ENCODE data around the gene RHEX. TPM values are rescaled to one million over a fixed set of nuclear protein-coding genes. Genes with fewer than 3 reads are reported as not detected.

Gene RHEX
- total RNA-seq, 1 experiment from 2014 or later, result not detected

- DNase-seq (ENCODE audit: low spot score), result no peak
These were observed 63.4 kb downstream of the RHEX start for GRCh38 chr1:206116191-206116872.

GRCh38 chr1:206116873-206117150 is 63.8 kb downstream of the RHEX start:
- DNase-seq (ENCODE audit: low spot score), result no peak

GRCh38 chr1:206117151-206117948 is 64.4 kb downstream of the RHEX start, which contains the start of gene AVPR1B:
AVPR1B (minus strand) TSS chr1:206117388; CDS start chr1:206116890, 498 bp downstream.
- no peak for DNase-seq (ENCODE audit: low spot score)

- no peak for DNase-seq (ENCODE audit: low spot score)
These were observed 67.4 kb downstream of the RHEX start for GRCh38 chr1:206120406-206120805.

GRCh38 chr1:206121269-206121668 is 68.3 kb downstream of the RHEX start:
- no peak for DNase-seq (ENCODE audit: low spot score)

GRCh38 chr1:206122686-206123085 is 69.7 kb downstream of the RHEX start:
- DNase-seq (ENCODE audit: low spot score), result no peak

GRCh38 chr1:206125346-206125745 is 72.4 kb downstream of the RHEX start:
- DNase-seq (ENCODE audit: low spot score), result no peak

- no peak for DNase-seq (ENCODE audit: low spot score)
These were observed 74.4 kb downstream of the RHEX start for GRCh38 chr1:206127336-206127735.

GRCh38 chr1:206128196-206128595 is 75.2 kb downstream of the RHEX start:
- DNase-seq (ENCODE audit: low spot score), result no peak

GRCh38 chr1:206131037-206131436 is 78.1 kb downstream of the RHEX start:
- DNase-seq (ENCODE audit: low spot score), result no peak

- DNase-seq (ENCODE audit: low spot score), result no peak
These were observed 80.9 kb downstream of the RHEX start for GRCh38 chr1:206133751-206134415.

GRCh38 chr1:206135248-206135647 is 82.3 kb downstream of the RHEX start:
- DNase-seq (ENCODE audit: low spot score), result no peak

- DNase-seq (ENCODE audit: low spot score), result no peak
These were observed 83.3 kb downstream of the RHEX start for GRCh38 chr1:206136241-206136640.

- no peak for DNase-seq (ENCODE audit: low spot score)
These were observed 89.0 kb downstream of the RHEX start for GRCh38 chr1:206142011-206142410.

- DNase-seq (ENCODE audit: low spot score), result no peak
These were observed 89.8 kb downstream of the RHEX start for GRCh38 chr1:206142770-206143169.

GRCh38 chr1:206143537-206144172 is 90.7 kb downstream of the RHEX start:
- no peak for DNase-seq (ENCODE audit: low spot score)

GRCh38 chr1:206144605-206145004 is 91.6 kb downstream of the RHEX start:
- DNase-seq (ENCODE audit: low spot score), result no peak

GRCh38 chr1:206145771-206146290 is 92.9 kb downstream of the RHEX start:
- DNase-seq (ENCODE audit: low spot score), result no peak
